Cerebellar nuclear complex (tissue), 1 donor: Measurements from ENCODE around the gene CEP350.
"Not testable (repeated sequence)": the region's sequence is repeated elsewhere in the genome, so short reads cannot be mapped to it uniquely, and the experiment has no call there.

Source experiments
- DNase-seq, 2 experiments: peaks; one replicate each; lab custom pipeline; 2025; lab: John Stamatoyannopoulos, UW

The CEP350 gene

GRCh38 chr1:179990847-179991246 is 36.2 kb downstream of the CEP350 start:
- no peak for DNase-seq

GRCh38 chr1:179995576-179995975 is 41.0 kb downstream of the CEP350 start:
- no peak for DNase-seq

GRCh38 chr1:179996099-179996498 is 41.5 kb downstream of the CEP350 start:
- DNase-seq: no peak

GRCh38 chr1:180000575-180000974 is 46.0 kb downstream of the CEP350 start:
- DNase-seq: no peak

GRCh38 chr1:180002437-180002836 is 47.8 kb downstream of the CEP350 start:
- no peak for DNase-seq

- no peak for DNase-seq
Observed at GRCh38 chr1:180003026-180003695, 48.6 kb downstream of the CEP350 start.

- DNase-seq: not testable (repeated sequence)
Observed at GRCh38 chr1:180006762-180007161, 52.2 kb downstream of the CEP350 start.

GRCh38 chr1:180020017-180020416 is 65.4 kb downstream of the CEP350 start:
- no peak for DNase-seq

- no peak for DNase-seq
Observed at GRCh38 chr1:180026556-180026955, 71.9 kb downstream of the CEP350 start.

- no peak for DNase-seq
Observed at GRCh38 chr1:180027949-180028445, 73.4 kb downstream of the CEP350 start.

- no peak for DNase-seq
Observed at GRCh38 chr1:180028864-180029263, 74.3 kb downstream of the CEP350 start.

GRCh38 chr1:180029524-180030135 is 75.0 kb downstream of the CEP350 start:
- DNase-seq: no peak

- no peak for DNase-seq
Observed at GRCh38 chr1:180031664-180032063, 77.1 kb downstream of the CEP350 start.

- no peak for DNase-seq
Observed at GRCh38 chr1:180033390-180033789, 78.8 kb downstream of the CEP350 start.

GRCh38 chr1:180040034-180040433 is 85.4 kb downstream of the CEP350 start:
- DNase-seq: no peak

- DNase-seq: no peak
Observed at GRCh38 chr1:180041582-180041981, 87.0 kb downstream of the CEP350 start.

GRCh38 chr1:180042988-180043622 is 88.5 kb downstream of the CEP350 start:
- no peak for DNase-seq

GRCh38 chr1:180043785-180044184 is 89.2 kb downstream of the CEP350 start:
- DNase-seq: no peak

GRCh38 chr1:180046674-180047073 is 92.1 kb downstream of the CEP350 start:
- DNase-seq: no peak

GRCh38 chr1:180053594-180054567 is 99.3 kb downstream of the CEP350 start:
- no peak for DNase-seq

GRCh38 chr1:180057883-180058396 is 103.3 kb downstream of the CEP350 start:
- no peak for DNase-seq

GRCh38 chr1:180061019-180061418 is 106.4 kb downstream of the CEP350 start:
- DNase-seq: no peak
